Hepatocyte (in vitro differentiated cells): ENCODE data around the gene SGSM2. TPM values are rescaled to one million over a fixed set of nuclear protein-coding genes. Genes with fewer than 3 reads are reported as not detected.

Experiments
- DNase-seq: peaks from one replicate; pipeline ENCODE4 v3.0.0-alpha.2; 2016; ENCODE audit warnings: low spot score
- H2AFZ ChIP-seq: fragments of 200-600 bp; sonication (generic); 2 replicates; pipeline ENCODE4 v1.6.0; 2016; ENCODE audit warnings: antibody characterized with exemption, mild to moderate bottlenecking
- H3K27ac ChIP-seq: fragments of 200-600 bp; sonication (generic); 2 replicates; pipeline ENCODE4 v1.5.1; 2016; ENCODE audit warnings: mild to moderate bottlenecking
- H3K27me3 ChIP-seq: fragments of 200-600 bp; sonication (generic); 2 replicates; pipeline ENCODE4 v1.6.1; 2016
- H3K36me3 ChIP-seq: fragments of 200-600 bp; sonication (generic); replicated peaks from 2 replicates; pipeline ENCODE4 v1.5.1; 2016; ENCODE audit warnings: low read depth; ENCODE audit not compliant: insufficient read depth
- H3K4me1 ChIP-seq: fragments of 200-600 bp; sonication (generic); 2 replicates; pipeline ENCODE4 v1.5.1; 2016; ENCODE audit warnings: mild to moderate bottlenecking, moderate library complexity; ENCODE audit not compliant: insufficient read depth
- H3K4me2 ChIP-seq: fragments of 200-600 bp; sonication (generic); 2 replicates; pipeline ENCODE4 v1.6.0; 2016
- H3K4me3 ChIP-seq: fragments of 200-600 bp; sonication (generic); 2 replicates; pipeline ENCODE4 v1.5.1; 2016; ENCODE audit warnings: mild to moderate bottlenecking
- H3K79me2 ChIP-seq: fragments of 200-600 bp; sonication (generic); 2 replicates; pipeline ENCODE4 v1.6.0; 2017; ENCODE audit warnings: mild to moderate bottlenecking
- H3K9me2 ChIP-seq: fragments of 200-600 bp; sonication (generic); replicated peaks from 2 replicates; pipeline ENCODE4 v1.6.0; 2017; ENCODE audit warnings: mild to moderate bottlenecking; ENCODE audit not compliant: insufficient read depth
- H3K9me3 ChIP-seq: fragments of 200-600 bp; sonication (generic); 2 replicates; pipeline ENCODE4 v1.5.1; 2016; ENCODE audit warnings: low read depth, mild to moderate bottlenecking
- H4K20me1 ChIP-seq: fragments of 200-600 bp; sonication (generic); 2 replicates; pipeline ENCODE4 v1.6.0; 2016; ENCODE audit warnings: mild to moderate bottlenecking; ENCODE audit not compliant: insufficient read depth, poor library complexity, severe bottlenecking
- CTCF ChIP-seq: fragments of 200-600 bp; sonication (generic); IDR thresholded peaks from 2 replicates; pipeline ENCODE4 v1.5.1; 2016; ENCODE audit warnings: antibody characterized with exemption, mild to moderate bottlenecking; ENCODE audit not compliant: poor library complexity
- EZH2 ChIP-seq: fragments of 200-600 bp; sonication (generic); IDR thresholded peaks from 2 replicates; pipeline ENCODE4 v1.6.1; 2016; ENCODE audit warnings: antibody characterized with exemption, mild to moderate bottlenecking, borderline replicate concordance
- EZH2phosphoT487 ChIP-seq: fragments of 200-600 bp; sonication (generic); IDR thresholded peaks from one replicate; pipeline ENCODE4 v1.6.1; 2018; ENCODE audit warnings: antibody characterized with exemption, mild to moderate bottlenecking, low read depth, moderate library complexity; ENCODE audit not compliant: unreplicated experiment, severe bottlenecking
- WGBS: methylation state at CpG from one replicate; pipeline ENCODE4 v1.1.6; 2016; ENCODE audit warnings: low lambda C conversion rate; ENCODE audit errors: missing lambda C conversion rate; 5-methylcytosine and 5-hydroxymethylcytosine counted together
- polyA plus RNA-seq: library from polyadenylated mRNA; unstranded; fragments of >200 nt; fragmentation: Nextera tagmentation; extraction: Ambion mirVana; gene quantifications from 2 replicates; pipeline ENCODE4 v1.2.1, GENCODE V29; 2016
- total RNA-seq: library from RNA; depleted of rRNA; stranded (reverse); fragments of >200 nt; gene quantifications from 2 replicates; pipeline ENCODE4 v1.2.3, GENCODE V29; 2014

Gene SGSM2
- total and polyA plus RNA-seq, 2 experiments from 2014 or later, result 22.2 to 34.9 TPM

- Histone ChIP-seq H3K4me3 (no peak overlapping the region), H3K4me1 (peaks cover 26% of the 10 kb centered on the region), H3K4me2 (peak overlapping the region; percentile 20), H3K27ac (peak overlapping the region; percentile 94), H3K36me3 (no peaks in the 10 kb centered on the region), H3K9me2 (no peaks in the 10 kb centered on the region), H3K9me3 (no peaks in the 10 kb centered on the region), H4K20me1 (no peaks in the 10 kb centered on the region), H2AFZ (no peak overlapping the region), H3K79me2 (peaks cover 3% of the 10 kb centered on the region), H3K27me3 (no peaks in the 10 kb centered on the region)
- TF ChIP-seq CTCF, result no peak
- TF ChIP-seq EZH2phosphoT487, result no peak
- no peak for TF ChIP-seq EZH2
- 69% methylated on average over 14 of the region's 14 CpGs for WGBS
- peak; percentile 53 for DNase-seq
These were observed 68.1 kb downstream of the SGSM2 start for GRCh38 chr17:2405247-2405926.

GRCh38 chr17:2406271-2406902 is 69.1 kb downstream of the SGSM2 start:
- peak; percentile 45 for DNase-seq
- H3K27me3 ChIP-seq, result no peaks in the 10 kb centered on the region
- no peaks in the 10 kb centered on the region for H3K36me3 ChIP-seq
- no peaks in the 10 kb centered on the region for H4K20me1 ChIP-seq
- peaks cover 26% of the 10 kb centered on the region for H3K4me1 ChIP-seq
- TF ChIP-seq EZH2 (no peak), CTCF (no peak), EZH2phosphoT487 (no peak)
- peak overlapping the region; percentile 94 for H3K27ac ChIP-seq
- 76% methylated on average over 8 of the region's 8 CpGs for WGBS
- H3K79me2 ChIP-seq, result no peaks in the 10 kb centered on the region
- no peak overlapping the region for H2AFZ ChIP-seq
- H3K9me3 ChIP-seq, result no peaks in the 10 kb centered on the region
- H3K4me2 ChIP-seq, result peak overlapping the region; percentile 42
- no peaks in the 10 kb centered on the region for H3K9me2 ChIP-seq
- H3K4me3 ChIP-seq, result no peak overlapping the region

GRCh38 chr17:2406903-2407790 is 69.8 kb downstream of the SGSM2 start:
- Histone ChIP-seq H3K4me2 (peak overlapping the region; percentile 42), H3K79me2 (no peaks in the 10 kb centered on the region), H3K36me3 (no peaks in the 10 kb centered on the region), H3K9me2 (no peaks in the 10 kb centered on the region), H2AFZ (no peak overlapping the region), H3K27ac (peak overlapping the region; percentile 94), H3K4me1 (peaks cover 26% of the 10 kb centered on the region), H4K20me1 (no peaks in the 10 kb centered on the region), H3K4me3 (no peak overlapping the region), H3K27me3 (no peaks in the 10 kb centered on the region), H3K9me3 (no peaks in the 10 kb centered on the region)
- no peak for TF ChIP-seq EZH2phosphoT487
- no peak for TF ChIP-seq CTCF
- no peak for TF ChIP-seq EZH2
- DNase-seq, result peak; percentile 91
- WGBS, result 61% methylated on average over 15 of the region's 15 CpGs
